Measurements from ENCODE around the gene HERPUD2.

DNA sequence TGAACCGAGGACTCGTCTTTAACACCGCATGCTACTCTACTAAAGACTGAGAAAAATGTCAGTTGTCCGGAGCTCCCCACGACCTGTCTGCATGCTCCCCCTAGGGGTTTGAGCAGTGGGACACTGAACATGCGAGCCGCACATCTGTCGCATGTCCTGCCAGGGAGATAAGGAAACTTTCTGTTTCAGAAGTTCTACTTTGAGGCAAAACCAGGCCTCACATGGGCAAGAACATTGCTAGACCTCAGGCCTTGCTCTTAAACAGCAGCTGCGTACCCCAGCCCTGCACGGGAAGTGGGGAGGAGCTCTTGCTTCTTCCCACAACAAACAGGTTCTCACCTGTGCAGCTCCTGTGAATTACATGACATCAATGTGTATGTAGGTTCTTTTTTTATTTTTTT lies 30.3 kb upstream of the HERPUD2 start:
- TF ChIP-seq, protein P1, sequence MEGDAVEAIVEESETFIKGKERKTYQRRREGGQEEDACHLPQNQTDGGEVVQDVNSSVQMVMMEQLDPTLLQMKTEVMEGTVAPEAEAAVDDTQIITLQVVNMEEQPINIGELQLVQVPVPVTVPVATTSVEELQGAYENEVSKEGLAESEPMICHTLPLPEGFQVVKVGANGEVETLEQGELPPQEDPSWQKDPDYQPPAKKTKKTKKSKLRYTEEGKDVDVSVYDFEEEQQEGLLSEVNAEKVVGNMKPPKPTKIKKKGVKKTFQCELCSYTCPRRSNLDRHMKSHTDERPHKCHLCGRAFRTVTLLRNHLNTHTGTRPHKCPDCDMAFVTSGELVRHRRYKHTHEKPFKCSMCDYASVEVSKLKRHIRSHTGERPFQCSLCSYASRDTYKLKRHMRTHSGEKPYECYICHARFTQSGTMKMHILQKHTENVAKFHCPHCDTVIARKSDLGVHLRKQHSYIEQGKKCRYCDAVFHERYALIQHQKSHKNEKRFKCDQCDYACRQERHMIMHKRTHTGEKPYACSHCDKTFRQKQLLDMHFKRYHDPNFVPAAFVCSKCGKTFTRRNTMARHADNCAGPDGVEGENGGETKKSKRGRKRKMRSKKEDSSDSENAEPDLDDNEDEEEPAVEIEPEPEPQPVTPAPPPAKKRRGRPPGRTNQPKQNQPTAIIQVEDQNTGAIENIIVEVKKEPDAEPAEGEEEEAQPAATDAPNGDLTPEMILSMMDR (IDR thresholded peaks at IDR 0.05): no peak
- no peak for TF ChIP-seq POLR2A (IDR thresholded peaks at IDR 0.05)
- no peak for TF ChIP-seq EP300 (IDR thresholded peaks at IDR 0.05)
- no peak for TF ChIP-seq POLR2AphosphoS5 (IDR thresholded peaks at IDR 0.05)

Data from suprapubic skin (tissue), 4 donors.